Measurements from ENCODE around the gene PML.

The PML gene

GRCh38 chr15:74011610-74012009 lies 17.1 kb downstream of the PML start:
- DNase-seq, result no peak

- DNase-seq, result no peak
These were observed 18.9 kb downstream of the PML start for GRCh38 chr15:74013374-74013894.

- no peak for DNase-seq
These were observed 25.2 kb downstream of the PML start for GRCh38 chr15:74019734-74020133.

GRCh38 chr15:74022706-74023470 lies 28.4 kb downstream of the PML start:
- no peak for DNase-seq

- DNase-seq, result no peak
These were observed 30.2 kb downstream of the PML start for GRCh38 chr15:74024687-74025086.

- DNase-seq, result no peak
These were observed 30.9 kb downstream of the PML start for GRCh38 chr15:74025436-74025835.

GRCh38 chr15:74027688-74028087 lies 33.2 kb downstream of the PML start:
- DNase-seq, result no peak

GRCh38 chr15:74028646-74029045 lies 34.1 kb downstream of the PML start:
- no peak for DNase-seq

- DNase-seq, result no peak
These were observed 37.5 kb downstream of the PML start for GRCh38 chr15:74032046-74032445.

- no peak for DNase-seq
These were observed 38.4 kb downstream of the PML start for GRCh38 chr15:74032606-74033561.

- no peak for DNase-seq
These were observed 39.8 kb downstream of the PML start for GRCh38 chr15:74034206-74034755.

GRCh38 chr15:74035121-74036017 lies 40.9 kb downstream of the PML start:
- DNase-seq, result no peak

- DNase-seq, result no peak
These were observed 42.0 kb downstream of the PML start for GRCh38 chr15:74036271-74037170.

- no peak for DNase-seq
These were observed 42.9 kb downstream of the PML start for GRCh38 chr15:74037171-74038117.

GRCh38 chr15:74038707-74039655 lies 44.5 kb downstream of the PML start:
- DNase-seq, result peak; percentile 6

- no peak for DNase-seq
These were observed 45.1 kb downstream of the PML start for GRCh38 chr15:74039656-74040010.

GRCh38 chr15:74040109-74040850 lies 45.8 kb downstream of the PML start:
- no peak for DNase-seq

GRCh38 chr15:74041311-74041756 lies 46.8 kb downstream of the PML start:
- no peak for DNase-seq

Data from kidney glomerular epithelial cell (primary cell).